Measurements from ENCODE around the gene AKR1B15. TPM values are rescaled to one million over a fixed set of nuclear protein-coding genes. Genes with fewer than 3 reads are reported as not detected.

Gene AKR1B15
- total RNA-seq: not detected in 2 replicates

GRCh38 chr7:134548877-134549276 is at the start of gene AKR1B15:
Gene AKR1B15 (plus strand): TSS chr7:134549110. CDS start chr7:134564620, 15,510 bp downstream.

Other genes starting within 250 kb of the AKR1B15 start
- 19.1 and 19.4 TPM in 2 replicates for gene SLC35B4, start 232.2 kb upstream of the AKR1B15 start, total RNA-seq
- gene AKR1B1, start 90.0 kb upstream of the AKR1B15 start, total RNA-seq: 93.4 and 141 TPM in 2 replicates
- 0.36 and 0.47 TPM in 2 replicates for gene AKR1B10, start 21.5 kb upstream of the AKR1B15 start, total RNA-seq
- 29.8 and 45.3 TPM in 2 replicates for gene BPGM, start 97.7 kb downstream of the AKR1B15 start, total RNA-seq
- gene CALD1, start 230.5 kb downstream of the AKR1B15 start, total RNA-seq: 204 and 330 TPM in 2 replicates

Measured in endothelial cell of coronary artery (primary cell).